ENCODE measurements around the gene GARS1. TPM values are rescaled to one million over a fixed set of nuclear protein-coding genes. Genes with fewer than 3 reads are reported as not detected.

GARS1 gene
- polyA plus RNA-seq, 1 donor from 2014 or later, result 99.1 TPM

- H3K27ac ChIP-seq (ENCODE audit: low read length), result no peak overlapping the region
- H3K27me3 ChIP-seq (ENCODE audit: insufficient read depth, low read depth, low read length), result no peaks in the 10 kb centered on the region
- H3K4me2 ChIP-seq (ENCODE audit: low read length), result no peak overlapping the region
- no peaks in the 10 kb centered on the region for H3K9me2 ChIP-seq (ENCODE audit: insufficient read depth, low read length)
- no peaks in the 10 kb centered on the region for H4K20me1 ChIP-seq (ENCODE audit: insufficient read depth)
- no peak overlapping the region for H3K9ac ChIP-seq (ENCODE audit: low read length)
- TF ChIP-seq EZH2 (IDR thresholded peaks at IDR 0.05; ENCODE audit: borderline replicate concordance, insufficient read depth, low read length, poor library complexity, severe bottlenecking), result no peak
- no peaks in the 10 kb centered on the region for H3K36me3 ChIP-seq (ENCODE audit: insufficient read depth, low read length)
- H2AFZ ChIP-seq (ENCODE audit: low read depth, low read length), result no peak overlapping the region
- no peaks in the 10 kb centered on the region for H3K9me3 ChIP-seq (ENCODE audit: low read length)
- no peaks in the 10 kb centered on the region for H3F3A ChIP-seq (ENCODE audit: insufficient read depth, low read length, poor library complexity, severe bottlenecking)
- no peaks in the 10 kb centered on the region for H3K79me2 ChIP-seq (replicated peaks; ENCODE audit: insufficient read depth, low read length)
- H3K4me3 ChIP-seq (ENCODE audit: low read length), result no peak overlapping the region
Measured at GRCh38 chr7:30561389-30561788, 33.3 kb upstream of the GARS1 start.

GRCh38 chr7:30562498-30562897 lies 32.2 kb upstream of the GARS1 start:
- TF ChIP-seq SMC3 (conservative IDR thresholded peaks at IDR 0.05; ENCODE audit: poor library complexity) (no peak), EZH2 (IDR thresholded peaks at IDR 0.05; ENCODE audit: borderline replicate concordance, insufficient read depth, low read length, poor library complexity, severe bottlenecking) (no peak), REST (IDR thresholded peaks at IDR 0.05; ENCODE audit: borderline replicate concordance) (no peak), EP300 (conservative IDR thresholded peaks at IDR 0.05; ENCODE audit: poor library complexity, severe bottlenecking) (no peak), CTCF (IDR thresholded peaks at IDR 0.05; ENCODE audit: poor library complexity, severe bottlenecking) (no peak), RAD21 (conservative IDR thresholded peaks at IDR 0.05) (no peak), MXI1 (conservative IDR thresholded peaks at IDR 0.05; ENCODE audit: poor library complexity, severe bottlenecking) (no peak), TAF1 (IDR thresholded peaks at IDR 0.05; ENCODE audit: low read depth) (no peak), POLR2AphosphoS5 (IDR thresholded peaks at IDR 0.05) (no peak)
- Histone ChIP-seq H3K9ac (ENCODE audit: low read length) (no peak overlapping the region), H4K20me1 (ENCODE audit: insufficient read depth) (no peaks in the 10 kb centered on the region), H3K9me2 (ENCODE audit: insufficient read depth, low read length) (no peaks in the 10 kb centered on the region), H3K9me3 (ENCODE audit: low read length) (no peaks in the 10 kb centered on the region), H3K4me3 (ENCODE audit: low read length) (no peak overlapping the region), H3K27me3 (ENCODE audit: insufficient read depth, low read depth, low read length) (no peaks in the 10 kb centered on the region), H3F3A (ENCODE audit: insufficient read depth, low read length, poor library complexity, severe bottlenecking) (no peaks in the 10 kb centered on the region), H3K36me3 (ENCODE audit: insufficient read depth, low read length) (no peaks in the 10 kb centered on the region), H3K27ac (ENCODE audit: low read length) (no peak overlapping the region), H3K79me2 (replicated peaks; ENCODE audit: insufficient read depth, low read length) (no peaks in the 10 kb centered on the region), H3K4me2 (ENCODE audit: low read length) (no peak overlapping the region), H2AFZ (ENCODE audit: low read depth, low read length) (no peak overlapping the region)

GRCh38 chr7:30562909-30563308 lies 31.8 kb upstream of the GARS1 start:
- TF ChIP-seq POLR2AphosphoS5 (IDR thresholded peaks at IDR 0.05), result no peak
- TF ChIP-seq SMC3 (conservative IDR thresholded peaks at IDR 0.05; ENCODE audit: poor library complexity), result no peak
- TF ChIP-seq TAF1 (IDR thresholded peaks at IDR 0.05; ENCODE audit: low read depth), result no peak
- no peak for TF ChIP-seq EZH2 (IDR thresholded peaks at IDR 0.05; ENCODE audit: borderline replicate concordance, insufficient read depth, low read length, poor library complexity, severe bottlenecking)
- no peak for TF ChIP-seq RAD21 (conservative IDR thresholded peaks at IDR 0.05)
- TF ChIP-seq MXI1 (conservative IDR thresholded peaks at IDR 0.05; ENCODE audit: poor library complexity, severe bottlenecking), result no peak
- no peak for TF ChIP-seq REST (IDR thresholded peaks at IDR 0.05; ENCODE audit: borderline replicate concordance)
- no peak for TF ChIP-seq CTCF (IDR thresholded peaks at IDR 0.05; ENCODE audit: poor library complexity, severe bottlenecking)
- TF ChIP-seq EP300 (conservative IDR thresholded peaks at IDR 0.05; ENCODE audit: poor library complexity, severe bottlenecking), result no peak
- no peaks in the 10 kb centered on the region for H3K27me3 ChIP-seq (ENCODE audit: insufficient read depth, low read depth, low read length)
- no peak overlapping the region for H3K9ac ChIP-seq (ENCODE audit: low read length)
- H3K4me3 ChIP-seq (ENCODE audit: low read length), result no peak overlapping the region
- H3K9me3 ChIP-seq (ENCODE audit: low read length), result no peaks in the 10 kb centered on the region
- H2AFZ ChIP-seq (ENCODE audit: low read depth, low read length), result no peak overlapping the region
- H3K9me2 ChIP-seq (ENCODE audit: insufficient read depth, low read length), result no peaks in the 10 kb centered on the region
- no peaks in the 10 kb centered on the region for H3K79me2 ChIP-seq (replicated peaks; ENCODE audit: insufficient read depth, low read length)
- H3F3A ChIP-seq (ENCODE audit: insufficient read depth, low read length, poor library complexity, severe bottlenecking), result no peaks in the 10 kb centered on the region
- no peaks in the 10 kb centered on the region for H3K36me3 ChIP-seq (ENCODE audit: insufficient read depth, low read length)
- no peak overlapping the region for H3K27ac ChIP-seq (ENCODE audit: low read length)
- no peak overlapping the region for H3K4me2 ChIP-seq (ENCODE audit: low read length)
- H4K20me1 ChIP-seq (ENCODE audit: insufficient read depth), result no peaks in the 10 kb centered on the region
